HUDEP-2 (cell line): ENCODE data around the gene SHISA8.

Experiments
- DNase-seq, 76 experiments: peaks; one replicate each; lab custom pipeline; 2025; ENCODE audit not compliant: unreplicated experiment in 76 of 76; lab: John Stamatoyannopoulos, UW

SHISA8 gene

DNA sequence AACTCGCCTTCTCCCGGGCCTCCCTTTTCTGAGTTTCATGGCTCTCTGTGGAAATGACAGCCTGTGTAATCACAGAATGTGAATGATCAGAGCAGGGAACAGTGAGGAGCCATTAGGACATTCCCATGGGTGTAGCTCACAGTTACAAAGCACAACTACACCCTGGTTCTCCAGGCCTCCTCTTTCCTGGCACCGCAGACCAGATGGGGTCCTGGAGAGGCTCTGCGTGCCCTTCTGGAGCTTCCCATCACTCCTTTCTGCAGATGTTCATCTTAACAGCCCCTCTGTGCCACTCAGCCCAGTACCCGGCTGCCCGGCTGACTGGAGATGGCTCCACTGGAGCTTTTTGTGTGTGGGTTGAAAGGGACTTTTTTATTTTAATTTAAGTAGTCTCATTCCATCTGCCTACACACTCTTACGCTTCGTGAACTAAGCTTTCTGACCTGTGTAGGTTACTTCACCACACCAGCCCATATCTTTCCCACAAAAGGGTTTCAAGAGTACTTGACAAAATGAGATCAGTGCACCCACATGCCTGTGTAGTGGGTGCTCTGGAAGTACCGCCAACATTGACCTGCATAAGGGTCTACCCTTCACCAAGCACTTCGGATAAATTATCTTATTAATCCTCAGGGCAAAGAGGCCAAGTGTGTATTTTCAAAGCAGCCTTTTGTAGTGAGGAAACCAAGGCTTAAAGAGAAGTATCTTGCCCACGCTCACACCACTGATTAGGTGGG lies 52.2 kb downstream of the SHISA8 start:
- DNase-seq: no peak

DNA sequence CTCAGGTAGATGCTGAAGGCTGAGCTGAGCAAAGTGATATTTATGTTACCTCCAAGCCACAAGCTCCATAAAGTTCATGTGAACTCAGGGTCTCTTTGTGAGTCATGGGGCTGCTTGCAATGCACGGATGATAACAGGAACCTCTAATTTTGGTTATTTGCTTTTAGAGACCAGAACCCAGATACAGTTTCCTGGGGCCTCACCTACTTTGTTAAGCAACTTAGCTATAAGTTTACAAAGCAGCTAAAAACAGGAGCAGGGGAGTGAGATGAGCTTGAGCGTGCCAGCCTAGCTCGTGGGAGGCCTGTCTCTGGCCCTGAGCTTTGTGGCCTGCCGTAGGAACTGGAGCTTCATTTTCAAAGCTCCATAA lies 52.7 kb downstream of the SHISA8 start:
- DNase-seq: no peak
